Measurements from ENCODE around the gene HMX3.

Gene HMX3

DNA sequence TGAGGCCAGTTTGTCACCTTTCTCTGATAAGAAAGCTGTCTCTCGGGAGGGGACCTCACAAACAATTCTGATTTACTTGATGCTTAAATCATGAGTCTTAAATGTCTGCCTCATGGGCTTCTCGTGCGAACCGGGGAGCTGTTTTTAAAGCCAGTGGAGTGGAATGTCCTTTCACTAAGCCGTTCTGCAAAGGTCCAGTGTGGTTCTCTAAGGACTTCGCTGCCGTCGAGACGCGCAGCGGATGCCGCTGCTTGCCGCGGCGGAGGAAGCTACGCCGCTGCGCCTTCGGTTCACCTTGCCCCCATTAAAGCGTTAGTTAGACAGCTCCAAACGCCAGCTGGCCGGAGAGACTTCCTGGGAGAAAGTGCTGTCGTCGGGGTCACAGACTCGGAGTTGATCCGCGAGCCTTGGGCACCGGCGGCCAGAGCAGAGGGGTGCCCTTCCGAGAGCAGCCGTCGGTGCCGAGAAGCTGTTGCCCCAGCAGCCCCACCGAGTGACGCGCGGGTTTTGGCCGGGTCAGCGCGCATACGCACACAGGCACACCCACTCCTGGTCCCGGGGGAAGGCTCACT, 1.3 kb upstream of the HMX3 start:
- no peak for DNase-seq (ENCODE audit: low read depth in 2 of 3, low spot score in 1 of 3)

DNA sequence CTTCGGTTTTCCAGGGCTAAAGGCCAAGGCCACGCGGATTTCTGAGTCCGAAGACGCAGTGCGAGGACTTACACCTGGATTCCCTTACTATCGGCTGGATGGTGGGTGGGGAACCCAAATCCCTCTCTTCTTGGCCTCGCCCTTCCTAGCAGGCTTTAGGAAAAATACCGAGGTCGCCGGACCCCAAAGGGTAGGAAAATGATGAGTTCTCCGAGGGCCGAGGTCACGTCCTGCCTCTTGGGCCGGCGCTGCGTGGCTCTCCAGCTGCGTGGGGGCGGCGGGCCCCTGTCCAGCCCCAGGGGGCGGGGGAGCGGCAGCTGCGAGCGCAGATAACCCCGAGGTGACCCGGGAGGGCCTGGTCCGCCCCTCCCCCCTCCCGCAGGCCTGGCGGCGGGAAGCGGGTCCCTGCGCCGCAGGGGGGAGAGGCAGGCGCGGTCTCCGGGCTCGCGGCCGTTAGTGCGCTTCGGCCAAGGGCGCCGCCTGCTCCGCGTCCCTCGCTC, 805 bp upstream of the HMX3 start:
- no peak for DNase-seq (ENCODE audit: low read depth in 2 of 3, low spot score in 1 of 3)

DNA sequence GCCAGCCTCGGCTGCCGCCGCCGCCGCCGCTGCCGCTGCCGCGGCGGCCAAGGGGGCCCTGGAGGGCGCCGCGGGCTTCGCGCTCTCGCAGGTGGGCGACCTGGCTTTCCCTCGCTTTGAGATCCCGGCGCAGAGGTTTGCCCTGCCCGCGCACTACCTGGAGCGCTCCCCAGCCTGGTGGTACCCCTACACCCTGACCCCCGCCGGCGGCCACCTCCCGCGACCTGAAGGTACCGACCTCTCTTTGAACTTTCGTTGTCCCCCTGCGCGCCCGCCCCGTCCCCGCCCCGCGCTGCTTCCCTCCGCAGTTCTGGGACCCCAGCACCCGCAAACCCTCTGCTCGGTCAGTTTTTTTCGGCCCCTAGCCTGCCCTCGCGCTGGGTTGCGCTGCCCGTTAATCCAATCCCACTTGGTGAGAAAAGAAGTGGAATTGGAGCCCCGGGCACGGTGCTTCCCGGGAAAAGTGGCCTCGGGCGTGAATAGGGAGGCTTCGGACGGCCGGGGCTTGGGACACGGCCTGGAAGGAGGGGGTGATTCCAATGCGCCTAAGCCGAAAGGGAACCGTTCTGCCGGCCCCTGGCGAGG, 543 bp downstream of the HMX3 start:
- DNase-seq (ENCODE audit: low read depth in 2 of 3, low spot score in 1 of 3): no peak

DNA sequence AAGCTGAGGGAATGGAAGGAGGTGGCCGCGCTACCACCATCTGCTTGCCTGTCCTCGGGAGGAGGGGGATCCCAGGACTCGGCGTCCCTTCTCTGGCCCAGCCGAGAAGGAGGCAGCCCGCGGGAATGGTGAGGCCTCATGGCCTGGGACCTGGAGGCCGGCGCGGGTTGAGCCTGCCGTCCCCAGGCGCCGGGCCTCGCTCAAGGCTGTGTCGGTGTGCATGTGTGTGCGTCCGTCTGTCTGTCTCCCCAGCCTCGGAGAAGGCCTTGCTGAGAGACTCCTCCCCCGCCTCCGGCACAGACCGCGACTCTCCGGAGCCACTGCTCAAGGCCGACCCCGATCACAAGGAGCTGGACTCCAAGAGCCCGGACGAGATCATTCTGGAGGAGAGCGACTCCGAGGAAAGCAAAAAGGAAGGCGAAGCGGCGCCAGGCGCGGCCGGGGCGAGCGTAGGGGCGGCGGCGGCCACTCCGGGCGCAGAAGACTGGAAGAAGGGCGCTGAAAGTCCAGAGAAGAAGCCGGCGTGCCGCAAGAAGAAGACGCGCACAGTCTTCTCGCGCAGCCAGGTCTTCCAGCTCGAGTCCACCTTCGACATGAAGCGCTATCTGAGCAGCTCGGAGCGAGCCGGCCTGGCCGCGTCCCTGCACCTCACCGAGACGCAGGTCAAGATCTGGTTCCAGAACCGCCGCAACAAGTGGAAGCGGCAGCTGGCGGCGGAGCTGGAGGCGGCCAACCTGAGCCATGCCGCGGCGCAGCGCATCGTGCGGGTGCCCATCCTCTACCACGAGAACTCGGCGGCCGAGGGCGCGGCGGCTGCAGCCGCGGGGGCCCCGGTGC, 1.3 kb downstream of the HMX3 start:
- DNase-seq (ENCODE audit: low read depth in 2 of 3, low spot score in 1 of 3): no peak

DNA sequence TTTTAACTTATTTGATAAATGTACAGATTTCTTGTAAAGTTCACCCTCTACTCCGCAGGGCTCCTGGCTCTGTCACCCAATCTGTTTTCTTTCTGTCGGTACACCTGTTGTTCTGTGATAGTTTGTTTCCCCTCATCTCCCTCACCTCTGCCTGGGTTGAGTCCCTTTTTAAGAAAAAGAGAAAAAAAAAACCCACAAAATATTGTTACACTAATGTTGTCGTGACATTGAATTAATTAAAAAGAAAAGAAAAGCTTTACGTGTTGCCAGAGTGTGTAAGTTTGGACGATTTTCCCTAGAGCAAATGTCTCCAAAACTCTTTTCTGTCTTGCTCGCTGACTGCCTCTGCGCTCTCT, 3.4 kb downstream of the HMX3 start:
- DNase-seq (ENCODE audit: low read depth in 2 of 3, low spot score in 1 of 3): no peak

DNA sequence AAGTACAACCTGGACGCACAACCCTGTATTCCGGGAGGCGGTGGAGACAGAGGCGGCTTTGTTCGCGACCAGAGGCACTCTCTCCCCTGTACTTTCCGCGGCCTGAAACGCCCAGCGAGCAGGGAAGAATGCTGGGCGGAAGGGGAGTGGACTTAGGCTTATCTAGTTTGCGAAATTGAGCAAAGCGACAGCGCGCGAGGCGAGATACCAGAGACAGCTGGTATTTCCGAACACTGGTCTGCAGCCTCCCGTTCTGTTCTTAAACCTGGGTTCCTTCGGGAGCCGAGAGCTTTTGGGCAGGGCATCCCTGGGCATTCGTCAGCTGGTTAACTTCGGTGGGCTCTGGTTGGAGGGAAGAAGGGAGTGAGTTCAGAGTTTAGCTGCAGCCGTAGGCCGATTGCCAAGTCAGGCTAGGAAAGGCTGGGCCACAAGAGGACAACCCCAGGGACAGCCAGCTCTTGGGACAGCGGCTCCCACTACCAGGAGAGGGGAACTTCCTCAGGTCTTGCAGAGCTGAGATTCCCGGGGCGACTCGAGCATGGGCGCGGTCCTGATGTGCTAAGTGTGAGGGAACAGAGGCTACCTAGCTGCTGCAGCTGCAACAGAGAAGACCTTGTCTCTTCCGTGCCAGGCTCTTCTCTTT, 3.9 kb downstream of the HMX3 start:
- DNase-seq (ENCODE audit: low read depth in 2 of 3, low spot score in 1 of 3): no peak

DNA sequence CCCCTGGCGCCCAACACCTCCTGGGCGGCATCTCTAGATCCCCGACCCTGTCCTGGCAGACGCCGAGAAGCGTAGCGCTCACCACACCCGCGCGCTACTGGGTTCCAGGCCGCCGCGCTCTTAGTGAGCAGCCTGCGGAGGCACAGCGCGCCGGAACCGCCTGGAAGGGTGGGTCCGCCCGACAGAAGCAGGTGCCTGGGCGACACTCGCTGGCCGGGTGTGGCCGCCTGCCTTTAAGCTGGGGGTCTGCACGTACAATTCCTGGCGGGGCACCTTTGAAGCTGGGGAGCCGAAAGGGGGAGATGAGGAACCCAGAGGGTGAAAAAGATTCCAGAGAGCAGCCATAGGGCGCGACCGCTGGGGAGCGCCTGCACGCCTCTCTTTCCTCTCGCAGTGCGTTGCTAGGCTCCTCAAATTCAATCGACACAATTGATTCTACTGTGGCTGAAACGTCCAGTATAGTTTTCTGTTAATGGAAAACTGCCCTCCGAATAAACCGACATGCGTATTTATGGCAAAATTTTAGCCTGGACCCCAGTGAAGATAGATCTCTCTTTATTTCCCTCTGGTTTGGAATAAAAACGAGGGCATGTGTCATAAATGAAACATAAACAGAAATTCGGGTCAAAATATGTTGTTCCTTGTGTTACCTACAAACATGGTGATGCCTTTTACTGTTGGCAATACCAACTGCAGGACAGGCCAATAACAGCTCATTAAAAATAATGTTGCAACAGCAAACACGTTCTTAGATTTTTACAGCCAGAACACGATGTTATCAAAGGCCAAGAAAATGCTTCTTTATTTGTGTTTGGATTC, 4.6 kb downstream of the HMX3 start:
- DNase-seq (ENCODE audit: low read depth in 2 of 3, low spot score in 1 of 3): no peak

DNA sequence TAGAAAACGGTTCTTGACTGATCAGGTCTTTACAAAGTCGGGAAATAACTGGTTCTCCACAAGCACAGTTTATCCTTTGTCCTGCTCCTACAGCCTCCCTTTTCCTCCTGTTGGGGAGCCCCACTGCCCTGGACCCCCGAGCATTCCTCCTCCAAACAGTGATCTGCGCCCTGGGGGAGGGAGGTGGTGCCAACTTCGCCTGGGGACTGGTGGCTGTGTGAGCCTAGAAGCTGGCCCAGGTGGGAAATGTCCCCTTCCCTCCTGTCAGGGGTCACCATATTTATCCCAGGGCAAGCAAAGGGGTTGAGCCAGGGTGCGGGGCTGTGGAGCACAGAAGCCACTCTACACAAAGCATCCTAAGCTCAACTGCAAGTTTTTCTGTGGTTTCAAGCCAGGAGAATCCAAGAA, 5.2 kb downstream of the HMX3 start:
- DNase-seq (ENCODE audit: low read depth in 2 of 3, low spot score in 1 of 3): no peak

DNA sequence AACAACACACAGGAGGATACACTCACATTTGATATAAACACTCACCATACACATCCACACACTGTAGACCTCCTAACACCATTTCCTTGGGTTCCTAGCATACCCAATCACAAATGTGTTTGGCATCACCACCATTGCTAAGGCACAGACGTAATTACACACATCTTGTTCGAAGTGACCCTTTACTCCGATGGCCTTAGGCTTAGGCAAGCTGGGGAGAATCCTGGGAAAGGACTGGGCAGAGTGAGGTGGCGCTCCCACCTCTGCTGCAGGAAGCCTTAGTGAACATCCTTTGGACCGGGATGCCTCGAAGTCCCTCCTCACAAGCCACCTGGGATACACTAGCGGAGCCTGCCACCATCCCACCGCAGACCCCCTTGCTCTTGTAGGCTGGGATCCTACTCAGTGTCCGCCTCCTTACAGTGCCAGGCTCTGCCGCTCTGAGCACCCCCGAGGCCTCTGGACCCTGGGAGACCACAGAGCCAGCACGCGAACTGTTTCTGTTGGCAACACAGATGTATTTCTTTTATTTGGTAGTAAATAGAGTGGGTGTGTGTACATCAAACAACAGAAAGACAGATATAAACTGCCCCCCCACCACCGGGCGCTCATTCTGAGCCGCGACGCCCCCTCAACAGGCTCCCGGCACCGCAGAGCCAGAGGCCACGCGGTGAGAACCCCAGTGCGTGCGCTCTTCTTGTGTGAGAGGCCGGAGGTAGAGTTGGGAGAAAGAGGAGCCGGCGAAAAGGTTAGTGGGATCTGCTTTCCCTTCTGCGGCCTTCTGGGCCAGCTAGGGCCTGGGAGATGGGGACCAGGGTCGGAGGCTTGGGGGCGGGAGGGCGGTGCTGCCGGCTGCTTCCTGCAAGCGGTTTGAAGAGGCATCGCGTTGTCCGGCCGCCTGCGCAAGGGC, 6.3 kb downstream of the HMX3 start:
- DNase-seq (ENCODE audit: low read depth in 2 of 3, low spot score in 1 of 3): no peak

DNA sequence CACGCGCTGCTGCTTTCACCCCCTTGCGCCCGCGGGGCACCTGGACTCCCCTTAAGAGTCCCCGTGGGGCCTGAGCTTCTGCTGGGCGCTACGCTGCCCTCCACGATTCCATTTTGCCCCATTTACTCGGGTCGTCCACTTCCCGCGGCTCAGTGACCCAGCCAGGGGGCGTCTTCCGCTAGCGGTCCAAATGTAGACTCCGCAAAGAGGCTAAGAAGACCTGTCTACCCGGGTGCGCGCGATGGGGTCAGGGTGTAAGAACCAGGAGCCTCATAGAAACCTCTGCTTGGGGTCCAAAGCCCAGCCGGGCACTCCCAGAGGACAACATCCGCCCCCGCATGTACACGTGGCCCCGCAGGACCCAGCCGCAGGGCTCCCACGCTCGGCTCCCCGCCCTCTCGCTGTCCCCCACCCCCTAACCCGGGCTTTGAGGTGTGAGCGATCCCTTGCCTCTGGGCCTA, 7.0 kb downstream of the HMX3 start:
- no peak for DNase-seq (ENCODE audit: low read depth in 2 of 3, low spot score in 1 of 3)

DNA sequence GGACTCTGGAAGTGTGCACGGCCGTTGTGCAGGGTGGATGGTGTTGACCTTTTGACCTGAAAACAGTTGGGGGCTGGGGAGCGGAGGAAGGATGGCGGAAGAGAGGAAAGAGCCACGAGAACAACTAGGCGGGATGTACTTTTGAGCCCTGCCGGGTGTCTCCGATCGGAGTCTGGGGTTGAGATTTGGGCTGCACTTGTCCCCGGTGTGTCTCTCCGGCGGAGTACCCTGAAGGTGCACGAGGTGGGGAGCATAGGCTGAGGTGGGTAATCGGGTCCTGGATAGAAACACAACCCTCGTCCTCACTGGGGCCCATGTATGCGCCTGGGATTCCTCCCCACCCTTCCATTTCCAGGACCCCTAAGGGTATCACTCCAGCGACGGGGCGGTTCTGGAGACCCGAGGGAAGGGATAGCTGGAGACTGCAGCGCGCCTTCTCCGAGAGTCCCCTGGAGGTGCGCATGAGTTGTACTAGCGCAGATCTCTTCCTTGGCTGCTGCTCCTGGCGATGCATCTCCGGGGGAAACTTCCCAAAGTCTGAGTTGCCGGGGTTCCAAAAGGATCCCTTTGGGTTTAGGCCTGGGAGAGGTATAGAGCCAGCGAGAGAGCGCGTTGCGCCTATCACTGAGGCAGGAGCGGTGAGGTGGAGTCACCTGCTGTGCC, 7.5 kb downstream of the HMX3 start:
- DNase-seq (ENCODE audit: low read depth in 2 of 3, low spot score in 1 of 3): no peak

DNA sequence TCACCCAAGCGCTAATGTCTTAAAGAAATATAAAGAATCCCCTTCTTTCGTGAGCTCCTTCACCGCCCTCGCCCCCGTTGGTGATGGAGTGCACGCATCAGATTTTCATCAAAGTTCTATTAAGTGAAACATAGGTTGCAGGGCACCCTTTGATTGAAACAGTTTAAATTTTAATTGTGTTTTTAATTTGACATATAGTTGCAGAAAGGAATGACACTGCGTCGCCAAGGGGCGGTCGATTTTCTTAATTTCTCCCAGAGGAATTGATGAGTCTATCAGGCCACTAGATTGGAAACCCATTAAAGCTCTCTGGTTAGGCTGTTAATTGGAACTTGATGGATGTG, 8.0 kb downstream of the HMX3 start:
- no peak for DNase-seq (ENCODE audit: low read depth in 2 of 3, low spot score in 1 of 3)

DNA sequence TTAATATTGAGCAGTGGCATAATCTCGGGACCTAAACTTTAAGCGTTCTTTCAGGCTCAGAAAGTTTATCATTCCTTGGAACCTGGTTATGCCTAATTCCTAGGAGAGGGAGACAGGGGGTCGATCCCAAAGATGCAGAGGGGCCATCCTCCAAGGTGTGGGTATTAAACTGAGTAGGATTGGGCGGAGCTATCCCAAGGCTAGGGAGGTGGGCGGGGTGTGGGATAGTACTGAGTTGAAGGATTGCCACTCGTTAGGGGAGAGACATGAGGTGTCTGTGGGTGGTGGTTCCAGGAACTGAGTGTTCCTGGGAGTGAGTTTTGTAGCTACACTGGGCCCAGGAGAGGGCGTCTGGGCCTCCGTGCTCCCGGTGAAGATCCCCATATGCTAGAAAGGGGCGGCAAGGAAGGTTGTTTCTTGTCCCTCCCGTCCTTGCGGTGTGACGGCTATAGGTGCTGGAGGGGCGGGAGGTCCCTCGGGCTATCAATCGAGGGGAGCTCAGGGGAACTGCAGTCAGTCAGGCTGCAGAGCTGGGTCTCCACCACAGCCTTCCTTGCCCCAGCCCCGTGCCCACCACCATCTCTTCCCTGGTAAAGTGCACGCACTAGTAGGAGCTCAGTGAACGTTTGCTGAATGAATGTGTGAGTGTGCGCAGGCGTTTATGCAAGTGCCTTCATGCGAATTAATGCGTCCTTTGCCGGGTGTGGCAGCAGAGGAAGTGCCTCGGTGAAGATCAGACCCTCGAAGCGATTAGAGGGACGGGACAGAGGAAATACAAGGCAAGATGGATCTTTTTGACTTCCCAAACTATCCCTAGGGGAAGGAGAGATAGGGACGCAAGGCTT, 9.1 kb downstream of the HMX3 start:
- no peak for DNase-seq (ENCODE audit: low read depth in 2 of 3, low spot score in 1 of 3)

DNA sequence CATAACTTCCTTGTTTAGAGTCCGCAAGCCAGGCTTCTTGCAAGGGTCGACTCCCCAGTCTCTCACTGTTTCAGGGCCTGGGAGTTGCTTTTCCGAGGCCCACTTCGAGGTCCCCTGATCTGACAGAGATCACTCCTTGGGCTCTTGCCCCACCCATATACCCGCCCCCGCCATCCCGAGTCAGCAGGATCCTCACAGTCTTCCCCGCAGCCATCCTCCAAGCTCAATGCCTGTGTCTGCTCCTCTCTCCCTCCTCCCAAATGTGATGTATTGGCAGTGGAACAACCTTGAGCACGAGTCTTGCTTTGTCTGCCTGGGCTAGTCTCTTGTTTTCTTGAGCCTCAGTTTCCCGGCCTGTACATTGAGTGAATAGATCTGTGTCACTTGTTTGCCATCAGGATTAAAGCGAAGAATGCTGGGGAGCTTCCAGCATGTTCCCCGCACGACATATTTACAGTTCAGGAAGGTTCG, 9.8 kb downstream of the HMX3 start:
- DNase-seq (ENCODE audit: low read depth in 2 of 3, low spot score in 1 of 3): no peak

DNA sequence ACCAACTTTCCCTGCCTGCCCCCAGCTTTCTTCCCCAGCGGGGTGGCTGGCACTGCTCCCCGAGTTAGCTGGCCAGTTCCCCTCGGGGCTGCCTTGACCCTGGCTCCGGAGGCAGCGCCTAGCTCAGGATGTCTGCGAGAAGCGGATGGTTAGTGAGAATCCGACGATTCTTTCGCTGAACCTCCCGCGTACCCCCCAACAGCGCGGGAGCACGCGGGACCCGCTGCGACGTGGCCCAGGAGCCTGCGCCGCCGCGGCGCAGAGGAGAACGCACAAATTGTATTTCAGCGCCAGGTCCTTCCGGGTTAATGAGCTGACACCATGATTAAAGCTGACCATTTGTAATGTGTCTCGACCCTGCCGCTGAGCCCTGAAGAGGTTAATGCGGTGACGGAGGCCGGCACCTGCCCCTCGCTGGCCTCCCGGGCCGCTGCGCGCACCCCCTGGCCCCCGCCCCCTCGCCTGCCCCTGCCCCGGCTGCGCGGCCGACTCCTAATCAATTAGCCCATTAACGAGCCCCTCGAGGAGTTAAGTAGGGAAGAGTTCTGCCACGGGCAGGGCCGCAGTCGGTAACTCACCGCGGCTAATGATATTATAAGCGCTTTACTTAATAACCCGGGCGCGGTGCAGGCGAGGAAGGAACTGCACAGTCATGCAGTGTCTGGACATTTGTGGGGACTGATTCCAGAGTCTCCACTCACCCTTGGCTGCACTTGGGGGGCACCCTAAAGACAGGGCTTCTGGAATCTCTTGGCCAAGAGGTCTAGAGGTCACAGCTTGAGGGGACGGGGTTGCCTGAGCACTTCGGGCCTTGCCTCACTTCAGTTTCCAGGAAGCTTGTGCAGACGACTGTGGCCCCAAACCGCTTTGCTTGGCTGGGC, 10.5 kb downstream of the HMX3 start:
- no peak for DNase-seq (ENCODE audit: low read depth in 2 of 3, low spot score in 1 of 3)

DNA sequence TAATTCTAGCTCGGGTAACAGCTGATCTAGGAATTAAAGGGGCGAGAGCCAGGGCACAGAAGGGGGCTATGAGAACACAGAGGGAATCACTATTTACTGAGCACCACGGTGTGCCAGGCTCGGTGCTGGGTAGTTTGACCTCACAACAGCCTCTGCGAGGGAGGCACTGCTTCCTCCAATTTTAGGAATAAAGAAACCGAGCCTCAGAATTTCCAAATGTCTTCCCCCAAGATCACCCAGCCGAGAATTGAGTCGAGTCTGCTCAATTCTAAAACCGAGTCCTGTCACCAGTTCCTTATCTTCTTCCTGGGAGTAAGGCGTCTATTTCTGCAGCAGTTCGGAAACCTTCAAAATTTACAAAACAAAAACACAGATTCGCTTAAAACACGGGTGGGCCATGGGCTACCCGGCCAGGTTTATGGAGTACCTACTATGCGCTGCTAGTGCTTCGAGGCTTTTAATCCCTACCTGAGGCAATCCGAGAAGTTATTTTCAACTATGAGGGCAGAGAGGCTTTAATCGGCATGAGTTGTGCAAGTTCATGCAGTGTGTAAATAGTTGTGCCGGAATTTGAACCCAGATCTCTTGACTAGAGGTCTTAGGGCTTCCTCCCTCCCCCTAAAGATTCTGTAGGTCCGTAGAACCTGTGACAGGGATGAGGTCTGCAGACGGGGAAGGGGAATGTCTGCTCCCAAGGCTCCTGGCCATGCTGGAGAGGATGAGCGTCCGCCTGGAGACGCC, 11.3 kb downstream of the HMX3 start:
- DNase-seq (ENCODE audit: low read depth in 2 of 3, low spot score in 1 of 3): no peak

Data from stimulated activated CD4-positive, alpha-beta T cell treated with anti-CD3 and anti-CD28 coated beads, Interleukin-12 subunit alpha, Interleukin-12 subunit beta, amount 100 ng/mL, for 48 hours (primary cell).